ENCODE data around the gene AFF1.

GRCh38 chr4:87074121-87074488 lies 139.3 kb downstream of the AFF1 start:
- TF ChIP-seq CTCF (IDR thresholded peaks at IDR 0.05; ENCODE audit: insufficient read depth, low read length, poor library complexity, severe bottlenecking) (no peak), EZH2phosphoT487 (conservative IDR thresholded peaks at IDR 0.05; ENCODE audit: low read length) (no peak)
